Suprapubic skin (tissue), 4 donors: ENCODE results near the gene PIWIL4. TPM values are rescaled to one million over a fixed set of nuclear protein-coding genes. Genes with fewer than 3 reads are reported as not detected.
"Not testable (repeated sequence)": the region's sequence is repeated elsewhere in the genome, so short reads cannot be mapped to it uniquely, and the experiment has no call there.

Experiments
- DNase-seq, 2 donors: peaks; one replicate each; pipeline ENCODE4 v3.0.0-alpha.2; 2019; ENCODE audit warnings: low spot score in 2 of 2
- H3K27ac ChIP-seq: fragments of 200-600 bp; sonication (generic); one replicate; pipeline ENCODE4 v1.5.1; 2019
- H3K27me3 ChIP-seq: fragments of 200-600 bp; sonication (generic); one replicate; pipeline ENCODE4 v1.5.1; 2019
- H3K36me3 ChIP-seq: fragments of 200-600 bp; sonication (generic); one replicate; pipeline ENCODE4 v1.5.1; 2019
- H3K4me1 ChIP-seq: fragments of 200-600 bp; sonication (generic); one replicate; pipeline ENCODE4 v1.5.1; 2019
- H3K4me3 ChIP-seq: fragments of 200-600 bp; sonication (generic); one replicate; pipeline ENCODE4 v1.5.1; 2019; ENCODE audit warnings: mild to moderate bottlenecking
- H3K9me3 ChIP-seq: fragments of 200-600 bp; sonication (generic); one replicate; pipeline ENCODE4 v1.5.1; 2019
- CTCF ChIP-seq, 2 donors: fragments of 200-600 bp in 1 of 2; fragments of 450-650 bp in 1 of 2; sonication (generic) in 1 of 2; IDR thresholded peaks; one replicate each; pipeline ENCODE4 v1.5.1; 2016 to 2019; ENCODE audit warnings: antibody characterized with exemption in 2 of 2, mild to moderate bottlenecking in 1 of 2, moderate library complexity in 1 of 2
- EP300 ChIP-seq: sonication (generic); formaldehyde crosslinking; IDR thresholded peaks from one replicate; pipeline ENCODE4 v1.6.1; 2017; ENCODE audit warnings: antibody characterized with exemption
- POLR2A ChIP-seq, 2 donors: fragments of 450-650 bp; IDR thresholded peaks; one replicate each; pipeline ENCODE4 v1.6.1; 2017; ENCODE audit warnings: antibody characterized with exemption in 2 of 2, mild to moderate bottlenecking in 2 of 2, moderate library complexity in 2 of 2
- POLR2AphosphoS5 ChIP-seq, 3 donors: sonication (generic); formaldehyde crosslinking; IDR thresholded peaks; one replicate each; pipeline ENCODE4 v1.6.1; 2017; ENCODE audit warnings: antibody characterized with exemption in 3 of 3
- WGBS: methylation state at CpG from one replicate; pipeline ENCODE4 v1.1.5; 2018; 5-methylcytosine and 5-hydroxymethylcytosine counted together
- total RNA-seq, 4 donors: library from RNA; depleted of rRNA; stranded (reverse); fragments of >200 nt; gene quantifications; one replicate each; pipeline ENCODE4 v1.1.0, GENCODE V29; 2016

Gene PIWIL4
- total RNA-seq, 4 donors from 2014 or later, result 0.91 to 2.5 (median 1.8) TPM

- 41% methylated on average over 4 of the region's 4 CpGs for whole genome bisulfite sequencing
- Histone ChIP-seq H3K4me1 (peaks cover 11% of the 10 kb centered on the region), H3K27ac (no peak overlapping the region), H3K27me3 (no peaks in the 10 kb centered on the region), H3K4me3 (no peak overlapping the region), H3K36me3 (no peaks in the 10 kb centered on the region), H3K9me3 (no peaks in the 10 kb centered on the region)
- DNase-seq, result no peak
- TF ChIP-seq POLR2A (IDR thresholded peaks at IDR 0.05) (no peak), POLR2AphosphoS5 (IDR thresholded peaks at IDR 0.05) (no peak), CTCF (IDR thresholded peaks at IDR 0.05) (peak in 1 of 2 donors; percentile 16), EP300 (no peak)
These were observed 3.9 kb upstream of the PIWIL4 start for GRCh38 chr11:94563176-94563847.

GRCh38 chr11:94563848-94564467 is 3.2 kb upstream of the PIWIL4 start:
- 52% methylated on average over 8 of the region's 8 CpGs for WGBS

GRCh38 chr11:94568200-94568599 is 1.0 kb downstream of the PIWIL4 start:
- H3K27ac ChIP-seq, result no peak overlapping the region
- TF ChIP-seq POLR2AphosphoS5 (IDR thresholded peaks at IDR 0.05), result no peak
- no peak for TF ChIP-seq CTCF (IDR thresholded peaks at IDR 0.05)
- TF ChIP-seq EP300, result no peak
- TF ChIP-seq POLR2A (IDR thresholded peaks at IDR 0.05), result no peak

More at GRCh38 chr11:94563848-94564467, 3.2 kb upstream of the PIWIL4 start:
- H3K4me3 ChIP-seq, result no peak overlapping the region
- H3K27ac ChIP-seq, result no peak overlapping the region
- no peak for DNase-seq
- peaks cover 11% of the 10 kb centered on the region for H3K4me1 ChIP-seq
- H3K27me3 ChIP-seq, result no peaks in the 10 kb centered on the region
- no peak for TF ChIP-seq EP300
- TF ChIP-seq CTCF (IDR thresholded peaks at IDR 0.05), result no peak
- TF ChIP-seq POLR2AphosphoS5 (IDR thresholded peaks at IDR 0.05), result no peak
- TF ChIP-seq POLR2A (IDR thresholded peaks at IDR 0.05), result no peak
- H3K9me3 ChIP-seq, result no peaks in the 10 kb centered on the region
- H3K36me3 ChIP-seq, result no peaks in the 10 kb centered on the region

GRCh38 chr11:94568717-94569116 is 1.5 kb downstream of the PIWIL4 start:
- WGBS, result 93% methylated on average over 4 of the region's 4 CpGs
- Histone ChIP-seq H3K27me3 (no peaks in the 10 kb centered on the region), H3K4me1 (peaks cover 9% of the 10 kb centered on the region), H3K36me3 (no peaks in the 10 kb centered on the region), H3K4me3 (no peak overlapping the region), H3K9me3 (no peaks in the 10 kb centered on the region), H3K27ac (no peak overlapping the region)
- TF ChIP-seq EP300 (no peak), POLR2A (IDR thresholded peaks at IDR 0.05) (no peak), CTCF (IDR thresholded peaks at IDR 0.05) (no peak), POLR2AphosphoS5 (IDR thresholded peaks at IDR 0.05) (no peak)
- DNase-seq, result no peak

More at GRCh38 chr11:94568200-94568599, 1.0 kb downstream of the PIWIL4 start:
- Histone ChIP-seq H3K4me3 (no peak overlapping the region), H3K36me3 (no peaks in the 10 kb centered on the region), H3K27me3 (no peaks in the 10 kb centered on the region), H3K9me3 (no peaks in the 10 kb centered on the region), H3K4me1 (peaks cover 11% of the 10 kb centered on the region)
- 93% methylated on average over 5 of the region's 5 CpGs for WGBS
- DNase-seq, result no peak

- not testable (repeated sequence) for H3K36me3 ChIP-seq, H3K4me3 ChIP-seq, H3K27me3 ChIP-seq, H3K27ac ChIP-seq, H3K4me1 ChIP-seq, H3K9me3 ChIP-seq, DNase-seq
- 93% methylated on average over 2 of the region's 2 CpGs for WGBS
These were observed 5.8 kb downstream of the PIWIL4 start for GRCh38 chr11:94572975-94573374.
